ENCODE results near the gene FSD1L.
A peak's percentile ranks its signal among the peaks of the same experiment; 100 is the strongest.

Gene FSD1L

DNA sequence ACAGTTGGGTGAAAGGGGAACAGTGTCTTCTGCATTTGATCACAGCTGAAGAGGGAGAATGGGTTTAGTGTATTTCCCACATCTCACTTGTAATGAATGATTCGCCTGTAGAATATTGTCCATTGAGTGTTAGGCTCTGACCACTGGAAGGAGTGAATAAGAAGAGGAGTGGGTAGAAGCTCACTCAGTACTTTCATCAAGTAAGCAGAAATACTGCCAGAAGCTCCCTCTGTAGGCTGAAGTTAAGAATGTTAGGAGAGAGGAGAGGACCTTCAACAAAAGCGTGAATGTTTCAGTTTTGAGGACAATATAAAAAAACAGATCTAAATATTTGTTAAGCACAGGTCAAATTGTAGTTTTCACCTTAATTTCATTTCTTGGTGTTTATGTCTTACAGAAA lies 27.5 kb downstream of the FSD1L start:
- Histone ChIP-seq H4K5ac (ENCODE audit: low read length) (no peak overlapping the region), H3K4me1 (ENCODE audit: control insufficient read depth, low read depth, low read length) (no peaks in the 10 kb centered on the region), H2BK15ac (replicated peaks; ENCODE audit: low read depth) (no peak overlapping the region), H3K23ac (ENCODE audit: low read length) (no peak overlapping the region), H3K4ac (ENCODE audit: low read depth, low read length) (no peak overlapping the region), H3K4me2 (ENCODE audit: low read length) (no peak overlapping the region), H4K8ac (ENCODE audit: low read depth, low read length) (no peak overlapping the region), H3K4me3 (ENCODE audit: low read length) (no peak overlapping the region), H2AK5ac (ENCODE audit: low read length) (no peak overlapping the region), H3K27me3 (ENCODE audit: insufficient read depth, low read length, poor library complexity) (no peaks in the 10 kb centered on the region), H3K56ac (ENCODE audit: low read length) (no peak overlapping the region), H3K9ac (ENCODE audit: low read length) (no peak overlapping the region), H2BK5ac (ENCODE audit: low read length) (no peak overlapping the region), H3K36me3 (ENCODE audit: control insufficient read depth, insufficient read depth, low read length) (no peaks in the 10 kb centered on the region), H2BK120ac (ENCODE audit: low read depth, low read length) (no peak overlapping the region), H3K18ac (ENCODE audit: low read length) (no peak overlapping the region), H3K79me2 (ENCODE audit: control insufficient read depth, insufficient read depth, low read length) (no peaks in the 10 kb centered on the region), H3K79me1 (ENCODE audit: low read length) (peaks cover 2% of the 10 kb centered on the region), H3K27ac (ENCODE audit: low read depth, low read length) (no peak overlapping the region)
- no CpG with 5 or more reads among the region's 2 CpGs for WGBS (ENCODE audit: extremely low coverage, insufficient coverage, low lambda C conversion rate)
- peak; percentile 65 for DNase-seq

DNA sequence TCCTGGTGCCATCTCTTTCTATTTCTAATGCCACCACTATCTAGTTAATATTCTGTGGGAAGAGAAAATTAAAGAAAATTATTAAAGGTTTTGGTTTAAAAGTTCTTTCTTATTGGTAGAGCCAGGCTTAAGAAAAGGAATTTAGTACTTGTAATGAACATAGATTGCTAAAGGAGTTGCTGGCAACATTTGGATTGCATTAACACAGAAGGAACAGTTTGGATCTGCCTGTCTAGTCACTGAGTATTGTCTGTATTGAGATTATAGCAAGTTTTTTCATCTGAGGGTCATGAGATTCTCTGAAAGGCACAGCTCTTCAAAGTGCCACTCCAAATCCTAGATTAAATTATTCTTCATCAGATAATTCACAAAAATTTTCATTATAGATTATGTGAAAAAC lies 32.0 kb downstream of the FSD1L start:
- Histone ChIP-seq H3K4me1 (ENCODE audit: control insufficient read depth, low read depth, low read length) (no peaks in the 10 kb centered on the region), H4K5ac (ENCODE audit: low read length) (no peak overlapping the region), H3K36me3 (ENCODE audit: control insufficient read depth, insufficient read depth, low read length) (no peaks in the 10 kb centered on the region), H3K56ac (ENCODE audit: low read length) (no peak overlapping the region), H3K9ac (ENCODE audit: low read length) (no peak overlapping the region), H3K79me2 (ENCODE audit: control insufficient read depth, insufficient read depth, low read length) (no peaks in the 10 kb centered on the region), H2BK120ac (ENCODE audit: low read depth, low read length) (no peak overlapping the region), H3K23ac (ENCODE audit: low read length) (no peak overlapping the region), H3K79me1 (ENCODE audit: low read length) (no peaks in the 10 kb centered on the region), H3K27ac (ENCODE audit: low read depth, low read length) (no peak overlapping the region), H2BK15ac (replicated peaks; ENCODE audit: low read depth) (no peak overlapping the region), H3K18ac (ENCODE audit: low read length) (no peak overlapping the region), H2AK5ac (ENCODE audit: low read length) (no peak overlapping the region), H3K4me3 (ENCODE audit: low read length) (no peak overlapping the region), H3K27me3 (ENCODE audit: insufficient read depth, low read length, poor library complexity) (no peaks in the 10 kb centered on the region), H3K4ac (ENCODE audit: low read depth, low read length) (no peak overlapping the region), H4K8ac (ENCODE audit: low read depth, low read length) (no peak overlapping the region), H2BK5ac (ENCODE audit: low read length) (no peak overlapping the region), H3K4me2 (ENCODE audit: low read length) (no peak overlapping the region)
- no peak for DNase-seq

DNA sequence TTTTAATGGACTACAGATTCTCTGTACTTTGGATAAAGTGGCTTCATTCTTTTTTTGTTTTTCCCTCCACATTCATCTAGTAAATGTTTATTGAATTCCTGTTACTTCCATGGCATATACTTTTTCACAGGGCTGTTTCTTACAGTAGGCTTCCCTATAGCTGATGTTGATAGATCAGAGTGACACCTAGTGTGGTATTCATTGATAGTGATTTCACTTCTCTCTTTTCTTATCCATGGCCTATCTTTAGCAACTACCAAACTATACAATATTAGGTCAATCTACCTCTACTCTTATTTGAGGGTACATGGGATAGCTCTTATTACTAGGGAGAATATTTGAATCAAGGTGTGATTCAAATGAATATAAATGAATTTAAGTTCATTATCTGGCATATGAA lies 35.8 kb downstream of the FSD1L start:
- Histone ChIP-seq H3K79me1 (ENCODE audit: low read length) (no peaks in the 10 kb centered on the region), H2AK5ac (ENCODE audit: low read length) (no peak overlapping the region), H3K36me3 (ENCODE audit: control insufficient read depth, insufficient read depth, low read length) (no peaks in the 10 kb centered on the region), H4K5ac (ENCODE audit: low read length) (no peak overlapping the region), H2BK120ac (ENCODE audit: low read depth, low read length) (no peak overlapping the region), H3K27me3 (ENCODE audit: insufficient read depth, low read length, poor library complexity) (no peaks in the 10 kb centered on the region), H3K4ac (ENCODE audit: low read depth, low read length) (no peak overlapping the region), H2BK5ac (ENCODE audit: low read length) (no peak overlapping the region), H4K8ac (ENCODE audit: low read depth, low read length) (no peak overlapping the region), H2BK15ac (replicated peaks; ENCODE audit: low read depth) (no peak overlapping the region), H3K56ac (ENCODE audit: low read length) (no peak overlapping the region), H3K4me3 (ENCODE audit: low read length) (no peak overlapping the region), H3K23ac (ENCODE audit: low read length) (no peak overlapping the region), H3K9ac (ENCODE audit: low read length) (no peak overlapping the region), H3K79me2 (ENCODE audit: control insufficient read depth, insufficient read depth, low read length) (no peaks in the 10 kb centered on the region), H3K18ac (ENCODE audit: low read length) (no peak overlapping the region), H3K4me2 (ENCODE audit: low read length) (no peak overlapping the region), H3K4me1 (ENCODE audit: control insufficient read depth, low read depth, low read length) (no peaks in the 10 kb centered on the region), H3K27ac (ENCODE audit: low read depth, low read length) (no peak overlapping the region)
- DNase-seq = no peak

DNA sequence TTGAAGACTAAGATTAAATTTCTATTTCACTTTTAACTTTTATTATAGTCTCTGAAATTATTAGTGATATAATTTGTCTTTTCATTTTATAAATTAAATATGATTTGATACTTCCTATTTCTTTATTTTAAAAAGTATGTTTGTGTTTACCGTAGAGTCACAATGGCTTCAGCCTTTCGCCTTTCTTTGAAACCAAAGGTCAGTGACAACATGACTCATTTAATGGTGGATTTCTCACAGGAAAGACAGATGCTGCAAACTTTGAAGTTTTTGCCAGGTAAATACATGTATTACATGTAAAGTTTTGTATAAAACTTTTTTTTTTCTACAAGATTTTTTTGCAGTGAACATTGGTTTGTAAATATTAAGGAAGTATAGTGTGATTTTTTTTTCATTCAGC lies 36.4 kb downstream of the FSD1L start:
- Histone ChIP-seq H3K4me1 (ENCODE audit: control insufficient read depth, low read depth, low read length) (no peaks in the 10 kb centered on the region), H3K4me2 (ENCODE audit: low read length) (no peak overlapping the region), H2BK5ac (ENCODE audit: low read length) (no peak overlapping the region), H3K9ac (ENCODE audit: low read length) (no peak overlapping the region), H3K79me1 (ENCODE audit: low read length) (no peaks in the 10 kb centered on the region), H3K79me2 (ENCODE audit: control insufficient read depth, insufficient read depth, low read length) (no peaks in the 10 kb centered on the region), H3K27ac (ENCODE audit: low read depth, low read length) (no peak overlapping the region), H3K56ac (ENCODE audit: low read length) (no peak overlapping the region), H3K36me3 (ENCODE audit: control insufficient read depth, insufficient read depth, low read length) (no peaks in the 10 kb centered on the region), H4K8ac (ENCODE audit: low read depth, low read length) (no peak overlapping the region), H2BK15ac (replicated peaks; ENCODE audit: low read depth) (no peak overlapping the region), H3K18ac (ENCODE audit: low read length) (no peak overlapping the region), H3K27me3 (ENCODE audit: insufficient read depth, low read length, poor library complexity) (no peaks in the 10 kb centered on the region), H3K23ac (ENCODE audit: low read length) (no peak overlapping the region), H2BK120ac (ENCODE audit: low read depth, low read length) (no peak overlapping the region), H3K4ac (ENCODE audit: low read depth, low read length) (no peak overlapping the region), H3K4me3 (ENCODE audit: low read length) (no peak overlapping the region), H2AK5ac (ENCODE audit: low read length) (no peak overlapping the region), H4K5ac (ENCODE audit: low read length) (no peak overlapping the region)
- DNase-seq = no peak
- no CpG with 5 or more reads among the region's 2 CpGs for WGBS (ENCODE audit: extremely low coverage, insufficient coverage, low lambda C conversion rate)

DNA sequence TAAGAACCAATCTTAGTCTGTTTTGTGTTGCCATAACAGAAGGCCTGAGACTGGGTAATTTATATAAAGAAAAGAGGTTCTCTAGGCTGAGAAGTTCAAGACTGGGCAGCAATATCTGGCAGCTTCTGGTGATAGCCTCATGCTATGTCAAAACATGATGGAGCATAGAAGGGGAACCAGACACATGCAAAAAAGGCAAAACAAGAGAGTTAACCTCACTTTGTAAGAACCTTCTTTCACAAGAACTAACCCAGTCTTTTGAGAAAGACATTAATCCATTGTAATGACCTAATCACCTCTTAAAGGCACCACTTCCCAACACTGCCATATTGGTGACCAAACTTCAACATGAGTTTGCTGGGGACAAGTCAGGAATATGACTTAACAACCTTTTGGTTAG lies 37.3 kb downstream of the FSD1L start:
- Histone ChIP-seq H2BK15ac (replicated peaks; ENCODE audit: low read depth) (no peak overlapping the region), H3K36me3 (ENCODE audit: control insufficient read depth, insufficient read depth, low read length) (no peaks in the 10 kb centered on the region), H2BK120ac (ENCODE audit: low read depth, low read length) (no peak overlapping the region), H3K4me3 (ENCODE audit: low read length) (no peak overlapping the region), H3K4ac (ENCODE audit: low read depth, low read length) (no peak overlapping the region), H4K8ac (ENCODE audit: low read depth, low read length) (no peak overlapping the region), H4K5ac (ENCODE audit: low read length) (no peak overlapping the region), H3K27ac (ENCODE audit: low read depth, low read length) (no peak overlapping the region), H3K4me2 (ENCODE audit: low read length) (no peak overlapping the region), H3K27me3 (ENCODE audit: insufficient read depth, low read length, poor library complexity) (no peaks in the 10 kb centered on the region), H3K79me2 (ENCODE audit: control insufficient read depth, insufficient read depth, low read length) (no peaks in the 10 kb centered on the region), H3K79me1 (ENCODE audit: low read length) (no peaks in the 10 kb centered on the region), H2BK5ac (ENCODE audit: low read length) (no peak overlapping the region), H3K23ac (ENCODE audit: low read length) (no peak overlapping the region), H2AK5ac (ENCODE audit: low read length) (no peak overlapping the region), H3K4me1 (ENCODE audit: control insufficient read depth, low read depth, low read length) (no peaks in the 10 kb centered on the region), H3K56ac (ENCODE audit: low read length) (no peak overlapping the region), H3K9ac (ENCODE audit: low read length) (no peak overlapping the region), H3K18ac (ENCODE audit: low read length) (no peak overlapping the region)
- no peak for DNase-seq

DNA sequence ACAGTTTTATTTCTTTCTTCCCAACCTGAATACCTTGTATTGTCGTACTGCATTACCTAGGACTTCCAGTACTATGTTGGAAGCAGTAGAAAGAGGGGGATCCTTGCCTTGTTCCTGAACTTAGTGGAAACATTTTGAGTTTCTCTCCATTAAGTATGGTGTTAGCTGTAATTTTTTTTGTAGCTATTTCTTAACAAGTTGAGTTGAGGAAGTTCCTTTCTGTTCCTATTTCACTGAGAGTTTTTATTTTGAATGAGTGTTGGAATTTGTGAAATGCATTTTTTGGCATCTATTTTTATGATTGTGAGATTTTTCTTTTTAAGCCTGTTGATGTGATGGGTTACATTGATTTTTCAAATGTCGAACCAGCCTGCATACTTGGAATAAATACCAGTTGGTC lies 49.0 kb downstream of the FSD1L start:
- no peaks in the 10 kb centered on the region for H3K4me1 ChIP-seq (ENCODE audit: control insufficient read depth, low read depth, low read length)
- H3K4me3 ChIP-seq (ENCODE audit: low read length) = no peak overlapping the region
- no peak overlapping the region for H2BK120ac ChIP-seq (ENCODE audit: low read depth, low read length)
- no peak overlapping the region for H3K23ac ChIP-seq (ENCODE audit: low read length)
- no peaks in the 10 kb centered on the region for H3K79me2 ChIP-seq (ENCODE audit: control insufficient read depth, insufficient read depth, low read length)
- H3K56ac ChIP-seq (ENCODE audit: low read length) = no peak overlapping the region
- no peak overlapping the region for H3K4me2 ChIP-seq (ENCODE audit: low read length)
- H3K27me3 ChIP-seq (ENCODE audit: insufficient read depth, low read length, poor library complexity) = no peaks in the 10 kb centered on the region
- H2BK5ac ChIP-seq (ENCODE audit: low read length) = no peak overlapping the region
- H2BK15ac ChIP-seq (replicated peaks; ENCODE audit: low read depth) = no peak overlapping the region
- no peak overlapping the region for H4K5ac ChIP-seq (ENCODE audit: low read length)
- H3K36me3 ChIP-seq (ENCODE audit: control insufficient read depth, insufficient read depth, low read length) = no peaks in the 10 kb centered on the region
- H4K8ac ChIP-seq (ENCODE audit: low read depth, low read length) = no peak overlapping the region
- DNase-seq = no peak
- H3K9ac ChIP-seq (ENCODE audit: low read length) = no peak overlapping the region
- H2AK5ac ChIP-seq (ENCODE audit: low read length) = no peak overlapping the region
- no peak overlapping the region for H3K27ac ChIP-seq (ENCODE audit: low read depth, low read length)
- no CpG with 5 or more reads among the region's 2 CpGs for WGBS (ENCODE audit: extremely low coverage, insufficient coverage, low lambda C conversion rate)
- no peak overlapping the region for H3K18ac ChIP-seq (ENCODE audit: low read length)
- no peak overlapping the region for H3K4ac ChIP-seq (ENCODE audit: low read depth, low read length)
- H3K79me1 ChIP-seq (ENCODE audit: low read length) = peaks cover 3% of the 10 kb centered on the region
